HFF-Myc (cell line): ENCODE measurements around the gene LMBRD1.

Source experiments
- DNase-seq: peaks from one replicate; pipeline ENCODE4 v3.0.0-alpha.2; 2011; ENCODE audit warnings: low read depth; ENCODE audit errors: extremely low read depth
- H3K4me3 ChIP-seq: replicated peaks from 2 replicates; pipeline ENCODE4 v1.5.1; 2011; ENCODE audit warnings: low read depth, mild to moderate bottlenecking, control low read depth, low read length
- CTCF ChIP-seq: IDR thresholded peaks from 2 replicates; pipeline ENCODE4 v1.5.1; 2012; ENCODE audit warnings: mild to moderate bottlenecking, low read depth, low read length, control low read depth; ENCODE audit errors: missing control alignments

LMBRD1 gene

GRCh38 chr6:69796642-69797390 is at the start of gene LMBRD1:
LMBRD1 (minus strand) TSS chr6:69797010; CDS start chr6:69796881, 129 bp downstream.
- DNase-seq: peak; percentile 81
- H3K4me3 ChIP-seq: peak within 1 kb of the TSS; percentile 70
- peak; percentile 83 for TF ChIP-seq CTCF

- DNase-seq: no peak
- no peak overlapping the region for H3K4me3 ChIP-seq
- TF ChIP-seq CTCF: no peak
These were observed 49.5 kb upstream of the LMBRD1 start for GRCh38 chr6:69846312-69846711.

- DNase-seq: no peak
- TF ChIP-seq CTCF: no peak
- no peak overlapping the region for H3K4me3 ChIP-seq
These were observed 46.4 kb upstream of the LMBRD1 start for GRCh38 chr6:69843189-69843588.

GRCh38 chr6:69841862-69842261 is 45.1 kb upstream of the LMBRD1 start:
- no peak overlapping the region for H3K4me3 ChIP-seq
- DNase-seq: no peak
- no peak for TF ChIP-seq CTCF

- peak; percentile 70 for TF ChIP-seq CTCF
- peak; percentile 24 for DNase-seq
- no peak overlapping the region for H3K4me3 ChIP-seq
These were observed 38.8 kb upstream of the LMBRD1 start for GRCh38 chr6:69835414-69836179.

GRCh38 chr6:69832558-69832957 is 35.7 kb upstream of the LMBRD1 start:
- DNase-seq: no peak
- H3K4me3 ChIP-seq: no peak overlapping the region
- TF ChIP-seq CTCF: no peak
